NCI-H446 (cell line): ENCODE results near the gene SLC7A6.

Experiments used
- DNase-seq, 2 experiments: peaks; one replicate each; lab custom pipeline; 2025; lab: John Stamatoyannopoulos, UW

The SLC7A6 gene

DNA sequence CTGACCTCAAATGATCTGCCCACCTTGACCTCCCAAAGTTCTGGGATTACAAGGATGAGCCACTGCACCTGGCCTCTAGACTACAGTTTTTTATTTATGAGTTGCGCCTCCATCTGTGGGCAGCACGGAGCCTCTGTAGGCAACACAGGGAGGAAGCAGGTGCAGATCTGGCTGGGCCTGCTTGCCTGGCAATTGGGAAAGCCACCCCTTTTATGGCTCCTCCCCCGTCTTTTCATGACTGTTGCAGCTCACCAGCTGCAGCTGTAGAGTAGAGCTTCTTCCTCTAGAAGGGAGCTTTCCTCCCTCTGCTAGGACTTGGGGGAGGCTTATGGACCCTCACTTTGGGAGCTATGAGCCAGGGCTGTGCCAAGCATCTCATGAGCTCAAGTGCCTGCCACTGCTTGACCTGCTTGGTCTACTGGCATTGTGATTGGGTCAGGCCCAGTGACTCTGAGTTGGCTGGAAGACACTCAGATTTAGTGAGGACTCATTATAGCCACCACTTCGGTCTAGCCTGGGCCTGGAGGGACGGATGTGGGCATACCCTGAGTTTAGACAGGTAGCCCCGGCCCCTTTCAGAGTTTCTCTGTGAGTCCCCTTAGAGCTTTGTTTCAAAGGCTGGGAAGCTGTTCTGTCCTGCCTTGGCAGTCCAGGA is 6.9 kb upstream of the SLC7A6 start:
- no peak for DNase-seq

DNA sequence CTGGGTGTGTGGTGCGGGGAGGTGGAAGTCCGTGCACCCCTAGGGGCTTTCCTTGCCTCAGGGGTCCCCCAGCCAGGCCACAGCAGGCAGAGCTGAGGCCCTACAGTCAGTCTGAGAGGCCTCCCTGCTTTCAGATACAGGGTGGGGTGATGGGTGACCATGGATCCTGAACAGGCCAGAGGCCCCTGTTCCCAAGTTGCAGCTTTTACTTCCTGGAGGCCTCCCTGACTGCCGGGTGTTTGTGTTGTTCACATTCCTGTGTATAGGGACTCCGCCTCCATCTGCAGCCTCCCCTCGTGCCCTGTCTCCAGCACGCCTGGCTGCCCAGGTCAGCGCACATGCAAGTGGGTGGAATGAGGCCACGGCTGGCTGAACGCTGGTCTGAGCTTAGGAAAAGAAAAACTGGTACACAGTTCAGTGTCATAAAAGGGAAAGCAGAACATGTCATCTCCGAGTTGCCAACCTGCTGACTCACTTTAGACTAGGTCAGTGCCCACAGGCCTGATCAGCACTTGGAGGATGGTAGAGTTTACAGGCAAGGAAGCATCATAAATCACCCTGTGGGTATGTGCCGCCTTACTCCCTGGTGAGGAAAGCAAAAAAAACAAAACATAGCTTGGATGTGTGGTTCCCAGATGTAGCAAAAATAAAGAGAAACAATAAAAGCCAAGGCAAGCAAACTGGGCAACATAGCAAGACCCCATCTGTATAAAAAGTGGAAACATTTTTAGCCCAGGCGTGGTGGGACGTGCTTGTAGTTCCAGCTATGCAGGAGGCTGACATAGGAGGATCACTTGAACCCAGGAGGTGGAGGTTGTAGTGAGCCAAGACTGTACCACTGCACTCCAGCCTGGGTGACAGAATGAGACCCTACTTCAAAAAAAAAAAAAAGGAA is 6.2 kb upstream of the SLC7A6 start:
- DNase-seq, result no peak

DNA sequence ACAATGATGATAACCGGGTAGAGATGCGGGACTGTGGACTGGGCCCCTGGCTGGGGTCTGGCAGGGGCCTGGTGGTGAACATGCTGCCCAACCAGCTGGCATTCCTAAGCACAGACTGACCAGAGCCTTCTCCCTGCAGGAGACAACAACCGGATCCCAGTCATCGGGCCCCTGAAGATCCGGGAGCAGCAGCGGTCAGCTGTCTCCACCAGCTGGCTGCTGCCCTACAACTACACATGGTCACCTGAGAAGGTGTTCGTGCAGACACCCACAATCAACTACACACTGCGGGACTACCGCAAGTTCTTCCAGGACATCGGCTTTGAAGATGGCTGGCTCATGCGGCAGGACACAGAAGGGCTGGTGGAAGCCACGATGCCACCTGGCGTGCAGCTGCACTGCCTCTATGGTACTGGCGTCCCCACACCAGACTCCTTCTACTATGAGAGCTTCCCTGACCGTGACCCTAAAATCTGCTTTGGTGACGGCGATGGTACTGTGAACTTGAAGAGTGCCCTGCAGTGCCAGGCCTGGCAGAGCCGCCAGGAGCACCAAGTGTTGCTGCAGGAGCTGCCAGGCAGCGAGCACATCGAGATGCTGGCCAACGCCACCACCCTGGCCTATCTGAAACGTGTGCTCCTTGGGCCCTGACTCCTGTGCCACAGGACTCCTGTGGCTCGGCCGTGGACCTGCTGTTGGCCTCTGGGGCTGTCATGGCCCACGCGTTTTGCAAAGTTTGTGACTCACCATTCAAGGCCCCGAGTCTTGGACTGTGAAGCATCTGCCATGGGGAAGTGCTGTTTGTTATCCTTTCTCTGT is 5.1 kb upstream of the SLC7A6 start:
- no peak for DNase-seq

DNA sequence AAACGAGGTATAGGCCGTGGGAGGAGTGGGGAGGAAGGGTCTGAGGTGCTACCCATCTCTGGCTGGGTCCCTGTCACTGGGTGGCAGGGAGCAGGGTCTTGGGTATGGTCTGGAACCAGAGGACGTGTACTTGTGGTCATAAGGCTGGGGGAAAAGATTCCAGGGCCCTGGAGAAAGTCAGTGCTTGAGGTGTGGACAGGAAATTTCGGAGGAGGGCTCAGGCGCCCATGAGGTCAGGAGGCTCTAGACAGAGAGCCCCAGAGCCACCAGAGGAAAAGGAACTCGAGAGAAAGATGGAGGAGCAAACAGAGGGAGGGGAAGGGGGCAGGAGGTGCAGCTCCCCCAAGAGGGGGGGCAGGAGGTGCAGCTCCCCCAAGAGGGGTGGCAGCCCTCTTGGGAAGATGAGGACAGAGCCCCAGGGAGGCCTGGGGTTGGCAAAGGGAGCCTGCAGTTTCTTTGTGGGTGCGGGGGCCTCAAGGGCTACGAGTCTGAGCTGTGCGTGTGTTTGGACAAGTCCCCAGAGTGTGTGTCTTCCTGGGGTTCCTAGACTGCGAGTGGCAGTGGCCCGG is 683 bp upstream of the SLC7A6 start:
- DNase-seq, result no peak

DNA sequence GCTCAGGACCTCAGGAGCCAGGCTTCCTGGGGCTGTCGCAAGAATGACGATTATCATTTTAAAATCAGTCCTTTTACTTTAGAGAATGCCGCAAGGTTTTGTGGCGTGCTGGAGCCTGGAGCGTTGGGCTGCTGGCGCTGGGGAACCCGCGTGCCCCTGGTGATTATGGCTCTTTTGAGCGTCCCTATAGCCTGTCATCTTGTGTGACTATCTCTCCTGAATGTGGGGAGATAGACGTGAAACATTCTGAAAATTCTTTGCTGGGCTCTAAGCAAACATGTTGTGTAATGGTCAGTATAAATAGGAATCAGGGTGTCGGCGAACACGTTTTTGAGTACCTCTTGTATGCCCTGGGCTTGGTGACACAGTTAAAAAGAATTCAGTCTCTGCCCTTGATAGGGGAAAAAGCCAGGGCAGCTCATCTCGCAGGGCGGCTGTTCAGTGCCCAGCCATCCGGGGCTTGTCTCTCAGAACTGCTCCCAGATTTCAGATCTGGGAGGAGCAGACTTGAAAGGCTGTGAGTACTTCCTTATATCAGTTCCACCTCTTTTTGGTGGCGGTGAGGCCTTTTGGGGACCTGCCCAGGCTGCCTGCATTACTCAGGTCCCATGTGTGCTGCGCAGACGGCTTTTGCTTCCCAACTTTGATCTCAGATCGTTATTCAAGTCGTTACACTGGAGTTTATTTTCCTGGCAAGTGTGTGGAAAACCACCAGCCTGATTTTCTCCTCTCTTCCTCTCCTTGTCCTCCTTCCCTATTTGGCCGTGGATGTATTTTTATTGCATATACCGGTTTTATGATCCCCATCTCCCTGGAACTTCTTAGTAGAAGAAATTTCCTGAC is 973 bp downstream of the SLC7A6 start:
- DNase-seq, result no peak

DNA sequence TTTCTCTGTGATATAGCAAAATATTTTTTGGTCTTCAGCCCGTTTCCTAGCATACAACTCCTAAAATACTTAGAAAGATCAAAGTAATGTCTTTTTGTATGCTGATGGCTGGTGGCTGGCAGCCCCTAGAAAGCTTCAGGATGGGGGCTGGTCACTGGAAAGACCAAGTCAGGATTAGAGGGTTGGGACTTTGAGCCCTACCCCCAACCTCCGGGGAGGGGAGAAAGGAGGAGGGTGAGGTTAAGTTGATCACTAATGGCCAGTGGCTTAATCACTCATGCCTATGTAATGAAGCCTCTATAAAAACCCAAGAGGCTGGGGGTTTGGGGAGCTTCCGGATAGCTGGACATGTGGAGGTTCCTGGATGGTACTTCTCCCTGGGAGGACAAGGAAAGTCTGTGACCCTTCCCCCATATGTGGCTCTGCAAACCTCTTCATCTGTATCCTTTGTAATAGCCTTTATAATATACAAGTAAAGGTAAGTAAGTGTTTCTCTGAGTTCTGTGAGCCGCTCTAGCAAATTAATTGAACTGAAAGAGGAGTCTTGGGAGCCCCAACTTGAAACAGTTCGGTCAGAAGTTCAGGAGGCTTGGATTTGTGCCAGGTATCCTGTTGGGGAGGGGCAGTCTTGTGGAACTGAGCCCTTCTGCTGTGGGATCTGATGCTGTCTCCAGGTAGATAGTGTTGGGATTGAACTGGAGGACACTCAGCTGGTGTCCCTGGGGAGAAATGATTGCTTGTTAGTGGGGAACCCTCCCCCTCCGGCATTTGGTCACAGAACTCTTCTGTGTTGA is 3.5 kb downstream of the SLC7A6 start:
- peak in 1 of 2 experiments; percentile 13 for DNase-seq

DNA sequence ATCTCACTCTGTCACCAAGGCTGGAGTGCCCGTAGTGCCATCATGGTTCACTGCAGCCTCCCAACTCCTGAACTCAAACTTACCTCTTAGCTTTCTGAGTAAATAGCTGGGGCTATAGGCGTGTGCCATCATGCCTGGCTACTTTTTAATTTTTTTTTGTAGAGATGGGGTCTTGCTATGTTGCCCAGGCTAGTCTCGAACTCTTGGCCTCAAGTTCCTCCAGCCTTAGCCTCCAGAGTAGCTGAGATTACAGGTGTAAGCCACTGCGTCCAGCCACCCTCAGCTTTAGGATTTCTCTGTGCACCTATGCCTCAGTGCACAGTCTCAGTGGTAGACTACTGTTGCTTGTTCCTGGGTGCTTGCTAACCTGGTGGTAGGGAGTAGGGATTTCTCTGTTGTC is 5.5 kb downstream of the SLC7A6 start:
- no peak for DNase-seq

DNA sequence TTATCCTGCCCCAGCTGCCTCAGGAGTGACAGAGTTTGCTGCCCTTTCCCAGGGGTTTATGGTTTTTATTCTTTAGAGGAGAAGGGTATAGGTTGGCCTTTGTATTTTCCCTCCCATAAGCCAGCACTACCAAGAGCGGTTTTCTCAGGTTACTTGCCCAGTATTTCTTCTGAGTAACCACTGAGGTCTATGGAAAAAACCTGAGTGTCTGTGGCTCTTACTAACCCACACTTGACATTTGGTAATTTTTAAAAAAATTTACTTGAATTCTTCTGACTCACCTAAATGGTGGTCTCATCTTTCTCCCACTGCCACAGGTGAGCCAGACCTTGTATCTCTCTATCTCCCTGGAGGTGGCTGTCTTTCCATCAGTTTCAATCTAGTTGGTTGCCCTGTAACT is 6.0 kb downstream of the SLC7A6 start:
- DNase-seq, result no peak

DNA sequence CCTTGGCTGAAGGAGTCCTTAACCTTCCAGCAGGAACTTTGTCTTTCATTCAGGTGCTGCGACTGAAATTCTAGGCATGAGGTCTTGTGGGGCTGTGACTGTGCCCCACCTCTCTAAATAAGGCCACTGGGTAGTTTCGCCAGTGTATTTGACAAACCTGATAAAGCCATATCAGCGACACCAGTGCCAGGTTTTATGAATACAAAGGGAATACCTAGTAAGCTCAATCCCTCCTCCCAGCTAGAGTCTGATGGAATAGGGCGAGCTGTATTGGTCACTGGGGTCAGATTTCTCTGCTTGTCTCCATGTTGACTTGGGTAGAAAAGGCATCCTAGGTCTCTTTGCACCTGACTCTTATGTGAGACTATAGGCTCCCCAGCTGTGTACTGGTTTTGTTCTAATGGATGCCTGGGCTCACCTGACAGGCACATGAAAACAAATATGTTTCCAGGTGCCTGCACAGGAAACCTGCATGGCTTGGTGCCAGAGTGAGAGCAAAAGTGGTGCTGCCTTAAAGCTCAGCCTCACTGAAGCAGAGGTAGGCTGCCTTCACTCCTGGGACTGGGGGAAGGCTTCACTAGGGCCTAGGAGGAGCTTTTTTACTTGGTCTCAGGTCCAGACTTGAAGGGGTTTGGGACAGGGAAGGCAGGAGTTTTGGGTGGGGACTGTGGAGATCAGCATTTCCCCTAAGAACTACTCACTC is 8.3 kb downstream of the SLC7A6 start:
- no peak for DNase-seq

DNA sequence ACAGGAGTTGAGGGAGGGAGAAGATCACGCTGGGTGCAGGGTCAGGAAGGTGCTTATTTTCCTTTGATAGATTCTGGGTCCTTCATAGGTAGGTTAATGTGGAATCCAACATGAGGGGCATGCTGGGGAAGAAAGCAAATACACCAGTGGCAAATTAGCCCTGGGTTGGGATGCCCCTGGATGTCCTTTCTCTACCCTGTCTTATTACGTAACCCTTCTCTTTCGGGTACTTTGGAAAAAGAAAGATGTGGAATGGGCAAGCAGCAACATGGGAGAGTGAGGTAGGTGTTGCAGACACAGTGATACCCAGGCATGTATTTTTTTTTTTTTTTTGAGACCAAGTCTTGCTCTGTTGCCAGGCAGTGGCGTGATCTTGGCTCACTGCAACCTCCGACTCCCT is 9.1 kb downstream of the SLC7A6 start:
- no peak for DNase-seq

DNA sequence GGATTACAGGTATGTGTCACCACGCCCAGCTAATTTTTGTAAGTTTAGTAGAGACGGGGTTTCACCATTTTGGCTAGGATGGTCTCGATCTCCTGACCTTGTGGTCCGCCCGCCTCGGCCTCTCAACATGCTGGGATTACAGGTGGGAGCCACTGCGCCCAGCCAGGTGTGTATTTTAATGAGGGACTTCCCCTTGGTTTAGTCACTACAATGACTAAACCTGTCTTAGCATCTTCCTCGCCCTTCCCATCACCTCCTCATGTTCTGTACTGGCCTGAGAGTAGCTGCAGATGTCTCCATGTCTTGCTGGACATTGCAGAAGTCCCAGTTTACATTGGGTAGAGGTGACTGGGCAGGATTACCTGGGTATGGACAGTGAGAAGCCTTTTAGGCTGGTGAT is 9.6 kb downstream of the SLC7A6 start:
- no peak for DNase-seq

DNA sequence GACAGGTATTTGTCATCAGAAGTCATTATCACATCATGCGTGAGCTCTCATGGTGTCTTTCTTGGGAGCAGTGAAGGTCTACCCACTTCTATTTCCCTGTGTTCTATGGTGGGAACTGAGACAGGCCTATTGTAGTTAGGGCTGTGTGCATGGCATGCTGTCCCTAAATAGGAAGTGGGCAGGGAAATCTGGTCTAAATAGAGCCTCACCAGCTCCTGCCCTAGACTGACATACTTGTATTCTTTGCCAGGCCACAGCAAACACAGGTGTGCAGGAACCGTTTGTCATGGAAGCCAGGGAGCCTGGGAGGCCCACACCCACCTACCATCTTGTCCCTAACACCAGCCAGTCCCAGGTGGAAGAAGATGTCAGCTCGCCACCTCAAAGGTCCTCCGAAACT is 10.1 kb downstream of the SLC7A6 start:
- no peak for DNase-seq

DNA sequence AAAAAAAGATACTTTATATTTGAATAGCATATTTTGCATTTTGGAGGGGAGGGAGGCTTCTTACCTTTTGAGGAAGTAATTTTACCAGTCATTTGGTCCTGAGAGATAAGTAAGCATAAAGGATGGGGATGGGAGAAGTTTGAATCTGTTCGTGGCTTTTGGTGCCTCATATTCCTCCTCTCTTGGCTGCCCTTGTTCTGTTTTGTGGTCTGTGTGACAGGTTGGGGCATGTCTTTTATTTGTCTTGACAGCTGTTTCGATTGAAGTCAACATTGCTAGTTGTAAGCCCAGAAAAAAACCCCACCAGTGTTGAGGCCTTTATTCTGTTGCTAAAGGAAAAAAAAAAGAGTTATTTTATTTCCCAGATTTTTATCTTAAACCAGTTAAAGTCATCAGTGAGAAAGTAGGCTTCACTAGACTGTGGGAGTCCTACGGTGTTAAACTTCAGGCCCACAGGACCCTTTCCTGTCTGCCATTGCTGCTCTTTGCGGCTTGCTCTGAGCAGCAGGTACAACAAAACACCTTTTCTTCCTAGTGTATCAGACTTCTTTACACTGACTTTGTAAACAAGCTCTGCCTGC is 11.4 kb downstream of the SLC7A6 start:
- DNase-seq, result peak; percentile 3 to 20

DNA sequence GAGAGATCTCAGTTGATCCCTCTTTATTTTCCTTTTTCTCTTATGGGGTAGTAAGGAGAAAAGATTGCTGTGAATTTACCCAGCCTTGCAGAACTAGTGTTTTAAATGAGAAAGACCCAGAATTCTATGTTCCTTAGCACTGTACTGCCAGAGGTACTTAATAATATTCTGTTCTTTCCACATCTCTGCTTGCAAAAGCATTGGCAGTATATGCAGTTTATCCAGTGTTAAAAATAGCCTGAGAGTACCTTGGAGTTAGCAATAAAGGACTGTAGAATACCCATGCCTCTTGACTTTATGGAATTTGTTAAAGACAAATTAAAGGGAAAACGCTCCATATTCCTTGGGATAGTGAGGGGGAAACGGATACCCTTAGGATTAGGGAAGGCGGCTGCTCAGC is 11.9 kb downstream of the SLC7A6 start:
- DNase-seq, result no peak

DNA sequence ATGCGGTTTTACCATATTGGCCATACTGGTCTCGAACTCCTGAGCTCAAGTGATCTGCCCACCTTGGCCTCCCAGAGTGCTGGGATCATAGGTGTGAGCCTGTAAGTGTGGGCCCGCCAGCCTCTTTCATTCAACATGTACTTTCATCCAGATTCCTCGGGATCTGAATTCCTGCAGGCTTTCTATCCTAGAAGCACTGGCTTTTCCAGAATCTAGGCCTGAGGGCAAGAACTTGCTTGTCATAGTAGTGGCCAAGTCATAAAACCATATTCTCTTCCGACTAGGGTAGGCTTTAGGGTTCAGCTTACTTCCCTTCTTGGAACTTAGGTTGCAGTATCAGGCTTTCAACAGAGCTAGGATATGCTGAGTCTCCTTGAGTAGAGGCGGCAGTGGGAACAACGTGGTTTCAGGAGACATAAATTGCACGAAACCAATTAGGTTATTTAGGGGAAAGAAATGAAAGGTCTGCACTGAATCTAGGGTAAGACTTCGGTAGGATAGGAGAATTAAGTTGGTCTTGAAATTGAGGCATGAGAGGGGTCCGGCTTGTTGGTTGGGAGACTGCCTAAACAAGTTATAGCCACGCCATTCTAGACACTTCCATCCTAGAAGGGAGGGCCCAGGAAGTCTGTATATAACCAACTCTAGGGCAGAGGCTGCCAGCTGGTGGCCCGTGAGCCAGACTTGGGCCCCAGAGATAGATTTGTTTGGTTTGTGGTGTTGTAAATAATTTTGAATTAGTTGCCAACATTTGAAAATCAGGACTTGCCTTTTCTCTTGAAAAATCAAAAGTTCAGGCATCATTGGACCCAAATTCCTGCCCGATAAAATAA is 15.6 kb downstream of the SLC7A6 start:
- no peak for DNase-seq

DNA sequence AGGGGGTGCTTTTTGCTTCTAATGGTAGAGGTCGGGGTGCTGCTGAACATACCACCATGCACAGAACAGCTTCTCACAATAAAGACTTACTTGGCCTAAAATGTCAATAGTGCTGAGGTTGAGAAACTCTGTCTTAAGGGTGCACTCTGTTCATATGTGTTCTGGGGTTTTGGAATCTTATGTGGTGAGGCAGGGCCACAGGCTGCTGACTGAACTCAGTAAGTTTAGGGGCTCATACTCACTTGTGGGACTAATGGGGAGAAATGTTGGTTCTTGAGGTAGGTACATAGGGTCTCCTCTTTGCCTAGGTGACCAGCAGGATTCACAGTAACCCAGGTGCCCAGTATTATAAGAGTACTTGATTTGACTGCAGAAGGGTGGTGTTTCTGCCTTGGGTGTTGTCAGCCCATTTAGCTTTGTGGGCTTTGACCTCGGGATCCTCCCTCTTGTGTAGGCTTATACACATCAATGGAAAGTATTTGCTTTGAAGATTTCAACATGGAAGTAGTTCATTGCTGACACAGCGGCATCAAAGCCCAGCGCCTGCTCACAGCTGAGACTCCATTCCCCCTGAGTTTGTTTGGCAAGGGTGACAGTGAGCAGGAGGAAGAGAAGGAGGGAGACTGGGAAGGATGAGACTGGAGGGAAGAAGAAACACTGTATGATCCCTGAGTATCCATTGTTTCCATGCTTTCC is 17.2 kb downstream of the SLC7A6 start:
- no peak for DNase-seq

DNA sequence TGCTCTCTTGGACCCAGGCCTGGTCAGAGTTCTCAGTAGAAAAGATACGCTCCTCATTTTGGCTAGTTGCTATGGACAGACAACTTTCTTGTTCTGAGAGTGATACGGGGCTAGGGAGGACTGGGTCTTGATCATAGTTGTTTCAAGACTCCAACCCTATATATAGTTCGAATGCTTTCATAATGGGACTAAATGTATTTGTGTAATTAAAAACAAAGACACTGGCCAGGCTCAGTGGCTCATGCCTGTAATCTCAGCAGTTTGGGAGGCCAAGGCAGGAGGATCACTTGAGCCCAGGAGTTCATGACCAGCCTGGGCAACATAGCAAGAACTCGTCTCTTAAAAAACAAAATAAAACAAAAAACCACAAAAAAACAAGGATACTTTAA is 17.7 kb downstream of the SLC7A6 start:
- no peak for DNase-seq

DNA sequence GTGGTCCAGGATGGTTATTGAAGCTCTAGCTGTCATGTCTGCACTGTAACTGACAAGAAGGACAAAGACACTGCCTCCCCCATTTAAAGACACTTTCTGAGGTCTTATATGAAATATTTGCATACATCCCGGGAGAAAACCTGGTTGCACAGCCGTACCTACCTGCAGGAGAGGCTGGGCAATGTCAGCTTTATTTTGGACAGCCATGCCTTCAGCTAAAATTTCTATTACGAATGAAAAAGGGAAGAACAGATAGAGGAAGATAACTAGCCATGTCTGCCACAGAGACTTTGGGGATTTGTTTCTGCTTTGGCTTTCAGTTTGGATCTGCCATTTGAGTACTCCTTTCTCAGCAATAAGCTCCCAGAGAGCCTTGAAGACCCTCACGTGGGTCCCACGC is 19.0 kb downstream of the SLC7A6 start:
- no peak for DNase-seq
